HG02870 (cell line): ENCODE data around the gene EML4.
"Not testable (repeated sequence)": the region's sequence is repeated elsewhere in the genome, so short reads cannot be mapped to it uniquely, and the experiment has no call there.

ENCODE experiments used
- ATAC-seq: cut with Tn5 transposase; IDR thresholded peaks from one replicate; pipeline ENCODE4 v1.9.1; 2021; ENCODE audit warnings: mild to moderate bottlenecking, moderate library complexity; ENCODE audit not compliant: unreplicated experiment

Gene EML4

GRCh38 chr2:42327125-42327524 is 158.0 kb downstream of the EML4 start:
- peak; percentile 78 for ATAC-seq

GRCh38 chr2:42328148-42328833 is 159.1 kb downstream of the EML4 start:
- no peak for ATAC-seq

GRCh38 chr2:42328923-42329322 is 159.8 kb downstream of the EML4 start:
- no peak for ATAC-seq

DNA sequence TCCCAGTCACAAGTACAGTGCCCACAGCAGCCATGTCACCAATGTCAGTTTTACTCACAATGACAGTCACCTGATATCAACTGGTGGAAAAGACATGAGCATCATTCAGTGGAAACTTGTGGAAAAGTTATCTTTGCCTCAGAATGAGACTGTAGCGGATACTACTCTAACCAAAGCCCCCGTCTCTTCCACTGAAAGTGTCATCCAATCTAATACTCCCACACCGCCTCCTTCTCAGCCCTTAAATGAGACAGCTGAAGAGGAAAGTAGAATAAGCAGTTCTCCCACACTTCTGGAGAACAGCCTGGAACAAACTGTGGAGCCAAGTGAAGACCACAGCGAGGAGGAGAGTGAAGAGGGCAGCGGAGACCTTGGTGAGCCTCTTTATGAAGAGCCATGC is 160.6 kb downstream of the EML4 start:
- ATAC-seq, result no peak

DNA sequence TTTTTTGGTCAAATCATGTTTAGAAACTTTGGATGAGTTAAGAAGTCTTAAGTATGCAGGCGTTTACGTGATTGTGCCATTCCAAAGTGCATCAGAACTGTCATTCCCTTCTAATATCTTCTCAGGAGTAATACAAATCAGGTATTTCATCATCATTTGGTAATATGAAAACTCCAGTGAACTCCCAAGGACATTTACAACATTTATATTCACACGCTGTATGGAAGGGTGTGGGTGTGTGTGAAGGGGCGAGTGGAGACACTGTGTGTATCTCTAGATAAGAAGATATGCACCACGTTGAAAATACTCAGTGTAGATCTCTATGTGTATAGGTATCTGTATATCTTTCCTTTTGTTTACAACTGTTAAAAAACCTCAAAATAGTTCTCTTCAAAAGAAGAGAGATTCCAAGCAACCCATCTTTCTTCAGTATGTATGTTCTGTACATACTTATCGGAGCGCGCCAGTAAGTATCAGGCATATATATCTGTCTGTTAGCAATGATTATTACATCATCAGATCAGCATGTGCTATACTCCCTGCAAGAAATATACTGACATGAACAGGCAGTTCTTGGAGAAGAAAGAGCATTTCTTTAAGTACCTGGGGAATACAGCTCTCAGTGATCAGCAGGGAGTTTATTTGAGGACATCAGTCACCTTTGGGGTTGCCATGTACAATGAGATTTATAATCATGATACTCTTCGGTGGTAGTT is 162.6 kb downstream of the EML4 start:
- ATAC-seq, result no peak

DNA sequence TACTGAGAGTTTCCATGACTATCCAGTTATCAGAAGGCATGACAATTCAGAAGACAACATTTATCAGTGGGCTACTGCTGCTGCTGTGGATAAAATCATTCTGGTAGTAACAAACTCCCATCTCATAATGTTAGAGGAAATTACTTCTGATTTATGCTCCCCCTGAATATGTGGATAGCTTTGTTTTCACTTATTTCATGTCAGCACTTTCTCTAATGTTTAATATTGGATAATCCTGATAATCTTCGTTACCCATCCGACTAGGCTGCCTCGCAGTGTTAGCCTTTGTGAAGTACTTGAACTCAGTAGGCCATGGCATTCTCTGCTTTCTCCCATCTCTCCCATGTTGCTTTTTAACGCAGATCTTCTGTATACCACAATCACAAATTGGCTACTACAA is 163.4 kb downstream of the EML4 start:
- no peak for ATAC-seq

DNA sequence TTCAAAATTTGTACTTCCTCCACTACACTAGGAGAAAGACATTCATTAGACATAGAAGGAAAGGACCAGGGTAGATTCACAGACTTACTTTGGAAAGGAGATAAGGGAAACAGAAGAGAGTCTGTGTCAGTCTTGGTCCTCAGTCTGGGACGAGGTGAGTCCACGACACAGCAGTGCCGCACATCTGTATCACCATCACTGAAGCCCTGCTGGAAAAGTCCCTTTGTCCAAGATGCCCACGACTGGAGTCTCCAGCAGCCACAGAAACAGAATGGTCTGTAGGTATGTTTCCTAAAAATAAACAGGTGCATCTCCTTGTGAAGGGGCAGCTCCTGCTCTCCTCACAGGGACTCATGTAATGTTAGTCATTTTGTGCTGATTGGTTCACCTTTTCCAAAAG is 164.4 kb downstream of the EML4 start:
- no peak for ATAC-seq

- ATAC-seq, result no peak
Observed at GRCh38 chr2:42334220-42334619, 165.1 kb downstream of the EML4 start.

DNA sequence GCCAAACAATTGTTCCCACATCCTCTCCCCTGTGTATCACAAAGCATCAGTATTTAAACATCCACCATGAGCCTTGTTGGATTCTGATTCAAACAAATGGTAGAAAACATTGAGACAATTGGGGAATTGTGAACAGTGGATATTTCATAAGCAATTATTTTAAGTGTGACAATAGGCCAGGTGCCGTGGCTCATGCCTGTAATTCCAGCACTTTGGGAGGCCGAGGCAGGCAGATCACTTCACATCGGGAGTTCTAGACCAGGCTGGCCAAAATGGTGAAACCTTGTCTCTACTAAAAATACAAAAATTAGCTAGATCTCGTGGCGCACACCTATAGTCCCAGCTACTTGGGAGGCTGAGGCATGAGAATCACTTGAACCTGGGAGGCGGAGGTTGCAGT is 165.7 kb downstream of the EML4 start:
- ATAC-seq, result not testable (repeated sequence)

GRCh38 chr2:42335514-42336104 is 166.5 kb downstream of the EML4 start:
- no peak for ATAC-seq

GRCh38 chr2:42336361-42336965 is 167.3 kb downstream of the EML4 start:
- no peak for ATAC-seq

DNA sequence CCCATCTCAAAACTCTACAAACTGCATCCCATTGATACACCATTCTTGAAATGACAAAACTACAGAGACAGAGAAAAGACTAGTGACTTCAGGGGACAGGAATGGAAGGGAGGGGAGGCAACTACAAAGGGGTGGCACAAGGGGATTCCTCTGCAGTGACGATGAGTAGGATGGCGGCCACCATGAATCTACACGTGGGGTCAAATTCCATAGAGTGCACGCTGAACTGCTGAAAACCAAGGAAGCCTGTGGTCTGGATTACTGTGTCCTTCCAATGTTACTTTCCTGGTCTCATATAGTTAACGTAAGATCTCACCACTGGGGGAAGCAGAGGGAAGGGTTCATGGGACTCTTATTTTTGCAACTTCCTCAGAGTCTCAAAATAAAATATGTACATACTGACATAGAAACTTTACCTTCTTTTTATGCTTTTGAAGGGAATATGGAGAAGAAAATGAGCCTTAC is 168.2 kb downstream of the EML4 start:
- no peak for ATAC-seq

DNA sequence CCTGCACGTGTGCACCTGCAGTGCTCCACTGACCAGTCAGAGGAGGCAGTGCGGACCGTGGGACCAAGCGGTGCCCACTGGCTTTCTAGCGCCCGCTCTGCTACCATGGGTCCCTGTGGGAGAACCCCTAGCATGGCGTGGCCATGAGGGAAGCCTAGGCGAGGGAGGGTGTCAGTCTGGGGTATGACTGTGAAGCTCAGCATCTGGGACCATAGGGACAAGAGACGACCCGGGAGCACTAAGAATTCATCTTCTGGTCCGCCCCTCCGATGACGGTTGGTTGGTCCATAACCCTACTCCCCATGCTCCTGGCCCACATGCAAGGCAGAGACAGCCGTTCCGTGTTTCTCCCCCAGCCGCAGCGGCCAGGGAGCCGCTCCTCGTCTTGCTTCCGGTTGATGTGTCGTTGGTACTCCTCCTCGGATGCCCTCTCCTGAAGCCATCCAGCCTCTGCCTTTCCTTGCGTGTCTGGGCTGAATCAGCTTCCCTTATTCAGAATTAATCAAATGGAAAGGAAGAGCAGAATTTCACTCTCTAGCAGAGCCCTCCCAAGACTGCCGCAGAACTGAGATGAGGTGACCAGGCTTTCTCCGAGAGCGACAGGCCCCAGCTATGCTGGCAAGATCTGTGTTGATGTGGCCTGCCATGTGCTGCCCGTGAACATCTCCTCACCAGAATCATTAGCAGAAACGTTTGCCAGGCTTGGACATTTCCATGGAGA is 168.9 kb downstream of the EML4 start:
- no peak for ATAC-seq

GRCh38 chr2:42338567-42339190 is 169.5 kb downstream of the EML4 start:
- ATAC-seq, result no peak

DNA sequence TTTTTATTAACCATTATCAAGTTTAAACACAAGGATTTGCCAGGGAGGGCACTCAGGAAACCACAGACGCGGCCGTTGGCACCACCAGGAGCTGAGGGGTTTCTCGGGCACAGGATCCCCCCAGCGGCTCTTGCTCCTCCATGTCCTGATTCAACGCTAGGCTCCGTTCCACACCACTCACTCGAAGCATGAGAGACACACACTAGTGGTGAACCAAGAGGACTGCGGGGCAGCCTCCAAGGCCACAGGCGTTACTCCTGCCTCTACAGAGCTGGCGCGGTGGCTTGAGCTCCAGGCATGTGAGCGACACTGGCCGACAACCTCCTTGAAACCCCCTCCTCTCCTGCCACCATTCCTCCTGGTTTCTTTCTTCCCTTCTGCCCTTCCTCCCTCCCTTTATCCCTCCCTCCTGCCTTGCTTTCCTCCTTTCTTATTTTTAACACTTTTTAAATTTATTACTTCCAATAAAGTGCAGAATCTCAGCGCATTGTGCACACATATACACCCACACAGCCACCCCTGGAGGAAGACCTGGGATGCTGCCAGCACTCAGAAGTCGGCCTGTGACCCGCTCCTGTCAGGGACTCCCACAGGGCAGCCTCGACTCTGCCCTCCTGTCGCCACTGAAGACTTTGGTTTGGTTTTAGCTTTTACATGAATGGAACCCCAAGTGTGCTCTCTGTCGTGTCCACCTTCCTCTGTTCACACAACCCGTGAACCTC is 170.2 kb downstream of the EML4 start:
- no peak for ATAC-seq

DNA sequence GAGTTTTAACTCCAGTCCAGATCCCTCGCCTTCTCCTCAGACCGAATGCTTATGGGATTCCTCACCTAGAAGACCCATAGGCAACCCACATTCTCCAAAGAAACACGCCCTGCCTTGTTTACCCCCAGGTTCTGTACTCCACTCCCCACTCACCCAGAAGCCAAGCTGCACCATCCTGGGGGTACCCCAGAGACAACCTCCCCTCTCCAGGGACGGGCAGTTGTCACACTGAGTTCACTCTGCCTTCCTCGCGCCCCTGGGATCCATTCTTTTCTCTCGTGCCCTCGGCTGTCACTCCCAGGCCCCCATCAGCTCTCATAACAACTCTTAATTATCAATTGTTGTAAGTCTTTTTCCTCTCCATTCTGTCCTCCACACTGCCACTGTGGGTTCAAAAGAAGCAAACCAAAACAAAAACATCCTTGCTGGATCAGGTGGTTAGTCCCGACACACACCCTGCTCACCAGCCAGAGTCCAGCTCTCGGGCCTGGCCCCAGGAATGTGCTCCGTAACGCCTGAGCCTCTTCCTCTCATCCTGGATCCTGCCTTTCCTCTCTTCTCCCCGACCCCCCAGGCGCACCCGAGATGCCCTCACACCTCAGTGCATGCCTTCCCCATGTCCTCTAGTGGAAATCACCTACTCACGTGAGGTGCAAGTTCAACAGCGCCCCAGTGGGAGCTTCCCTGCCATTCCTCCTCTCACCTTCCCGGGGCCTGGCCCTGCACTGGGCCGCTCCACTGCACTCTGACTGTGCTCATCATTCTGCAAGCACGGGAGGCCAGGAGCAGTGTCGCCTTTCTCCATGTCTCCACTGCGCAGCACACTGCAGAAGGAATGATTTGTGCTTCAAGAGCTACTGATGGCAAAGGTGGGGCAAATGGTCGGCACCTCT is 171.1 kb downstream of the EML4 start:
- ATAC-seq, result no peak

DNA sequence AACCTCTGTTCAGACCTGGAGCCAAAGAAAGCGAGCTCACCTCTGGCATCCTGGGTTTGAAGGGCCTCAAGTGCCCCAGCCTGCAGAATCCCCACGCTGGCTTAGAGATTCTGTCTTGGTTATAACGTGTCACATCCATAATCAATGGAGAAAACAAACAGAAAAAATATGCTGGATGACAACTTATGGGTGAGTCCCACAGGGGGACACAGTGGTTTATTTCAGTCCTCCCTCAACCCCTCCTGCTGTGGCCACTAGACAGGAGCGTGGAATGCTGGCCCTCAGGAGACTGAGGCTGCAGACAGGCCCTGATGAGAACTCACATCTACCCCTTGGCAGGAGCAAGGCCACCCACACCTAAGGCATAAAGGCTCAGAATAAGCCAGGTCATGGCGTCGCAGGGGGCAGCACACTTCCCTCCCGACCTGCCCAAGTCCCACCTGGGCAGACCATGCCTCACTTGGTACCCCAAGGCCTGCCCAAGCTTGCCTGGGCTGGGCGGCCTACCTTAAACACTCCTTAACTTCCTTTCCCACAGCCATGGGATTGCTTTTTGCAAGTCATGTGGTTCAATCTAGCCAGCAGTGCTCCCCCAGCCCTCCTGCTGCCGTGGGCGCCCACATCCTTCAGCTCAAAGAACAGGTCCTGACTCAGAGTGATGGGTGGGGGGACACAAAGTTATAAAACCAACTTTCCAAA is 171.9 kb downstream of the EML4 start:
- no peak for ATAC-seq

GRCh38 chr2:42342061-42342794 is 173.1 kb downstream of the EML4 start:
- peak; percentile 65 for ATAC-seq
